Stomach (tissue), 4 donors: ENCODE results near the gene SORL1.

Experiments
- POLR2A ChIP-seq, 4 donors: fragments of 450-650 bp; IDR thresholded peaks; one replicate each; pipeline ENCODE4 v1.6.1; 2016; ENCODE audit warnings: antibody characterized with exemption in 4 of 4, control low read depth in 2 of 4, mild to moderate bottlenecking in 1 of 4, moderate library complexity in 1 of 4
- TF ChIP-seq, protein P1 (sequence below), 7 experiments: fragments of 450-650 bp in 4 of 7; fragments of 200-600 bp in 3 of 7; sonication (generic) in 3 of 7; IDR thresholded peaks; one replicate each; pipeline ENCODE4 v1.5.1; 2016 to 2019; ENCODE audit warnings: antibody characterized with exemption in 7 of 7, control low read depth in 2 of 7, mild to moderate bottlenecking in 1 of 7

DNA sequence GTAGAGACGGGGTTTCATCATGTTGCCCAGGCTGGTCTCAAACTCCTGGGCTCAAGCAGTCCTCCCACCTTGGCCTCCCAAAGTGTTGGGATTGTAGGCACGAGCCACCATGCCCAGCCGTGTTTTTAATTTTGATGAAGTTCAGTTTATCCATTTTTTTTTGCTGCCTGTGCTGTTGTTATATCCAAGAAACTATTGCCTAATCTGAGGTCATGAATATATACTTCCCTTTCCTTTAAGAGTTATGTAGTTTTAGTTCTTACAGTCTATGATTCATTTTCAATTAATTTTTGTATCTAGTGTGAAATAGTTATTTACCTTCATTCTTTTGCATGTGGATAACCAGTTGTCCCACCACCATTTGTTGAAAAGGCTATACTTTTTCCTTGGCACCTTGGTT is 50.9 kb downstream of the SORL1 start:
- TF ChIP-seq POLR2A (IDR thresholded peaks at IDR 0.05), result no peak
- TF ChIP-seq, protein P1, sequence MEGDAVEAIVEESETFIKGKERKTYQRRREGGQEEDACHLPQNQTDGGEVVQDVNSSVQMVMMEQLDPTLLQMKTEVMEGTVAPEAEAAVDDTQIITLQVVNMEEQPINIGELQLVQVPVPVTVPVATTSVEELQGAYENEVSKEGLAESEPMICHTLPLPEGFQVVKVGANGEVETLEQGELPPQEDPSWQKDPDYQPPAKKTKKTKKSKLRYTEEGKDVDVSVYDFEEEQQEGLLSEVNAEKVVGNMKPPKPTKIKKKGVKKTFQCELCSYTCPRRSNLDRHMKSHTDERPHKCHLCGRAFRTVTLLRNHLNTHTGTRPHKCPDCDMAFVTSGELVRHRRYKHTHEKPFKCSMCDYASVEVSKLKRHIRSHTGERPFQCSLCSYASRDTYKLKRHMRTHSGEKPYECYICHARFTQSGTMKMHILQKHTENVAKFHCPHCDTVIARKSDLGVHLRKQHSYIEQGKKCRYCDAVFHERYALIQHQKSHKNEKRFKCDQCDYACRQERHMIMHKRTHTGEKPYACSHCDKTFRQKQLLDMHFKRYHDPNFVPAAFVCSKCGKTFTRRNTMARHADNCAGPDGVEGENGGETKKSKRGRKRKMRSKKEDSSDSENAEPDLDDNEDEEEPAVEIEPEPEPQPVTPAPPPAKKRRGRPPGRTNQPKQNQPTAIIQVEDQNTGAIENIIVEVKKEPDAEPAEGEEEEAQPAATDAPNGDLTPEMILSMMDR (IDR thresholded peaks at IDR 0.05), result no peak
